Sigmoid colon (tissue), 7 donors: ENCODE measurements around the gene ARVCF. TPM values are rescaled to one million over a fixed set of nuclear protein-coding genes. Genes with fewer than 3 reads are reported as not detected.
A peak's percentile ranks its signal among the peaks of the same experiment; 100 is the strongest.

Experiments used
- DNase-seq: peaks from one replicate; pipeline ENCODE4 v3.0.0-alpha.2; 2019
- H3K27ac ChIP-seq, 4 donors: fragments of 200-600 bp; sonication (generic); one replicate each; pipeline ENCODE4 v1.5.1; 2016 to 2019; ENCODE audit warnings: mild to moderate bottlenecking in 1 of 4
- H3K27me3 ChIP-seq, 3 donors: fragments of 200-600 bp; sonication (generic); one replicate each; pipeline ENCODE4 v1.5.1; 2019; ENCODE audit warnings: mild to moderate bottlenecking in 1 of 3
- H3K36me3 ChIP-seq, 4 donors: fragments of 200-600 bp; sonication (generic); one replicate each; pipeline ENCODE4 v1.5.1; 2016 to 2019
- H3K4me1 ChIP-seq, 4 donors: fragments of 200-600 bp; sonication (generic); one replicate each; pipeline ENCODE4 v1.5.1; 2017 to 2019
- H3K4me3 ChIP-seq, 4 donors: fragments of 200-600 bp; sonication (generic); one replicate each; pipeline ENCODE4 v1.5.1; 2017 to 2019; ENCODE audit warnings: mild to moderate bottlenecking in 2 of 4, moderate library complexity in 1 of 4
- H3K9me3 ChIP-seq, 4 donors: fragments of 200-600 bp in 3 of 4; sonication (generic) in 3 of 4; one replicate each; pipeline versions ENCODE4 v1.5.1 to v1.6.1; 2013 to 2019
- CTCF ChIP-seq, 4 experiments: fragments of 450-650 bp in 3 of 4; fragments of 200-600 bp in 1 of 4; IDR thresholded peaks; one replicate each; pipeline ENCODE4 v1.5.1; 2016 to 2019; ENCODE audit warnings: antibody characterized with exemption in 4 of 4, mild to moderate bottlenecking in 3 of 4, moderate library complexity in 2 of 4
- EP300 ChIP-seq, 4 donors: sonication (generic); formaldehyde crosslinking; IDR thresholded peaks; one replicate each; pipeline ENCODE4 v1.6.1; 2017; ENCODE audit warnings: antibody characterized with exemption in 4 of 4
- POLR2A ChIP-seq, 2 donors: fragments of 450-650 bp; IDR thresholded peaks; one replicate each; pipeline ENCODE4 v1.6.1; 2016; ENCODE audit warnings: antibody characterized with exemption in 2 of 2, mild to moderate bottlenecking in 2 of 2, moderate library complexity in 2 of 2
- POLR2AphosphoS5 ChIP-seq, 4 donors: sonication (generic); formaldehyde crosslinking; IDR thresholded peaks; one replicate each; pipeline ENCODE4 v1.6.1; 2017; ENCODE audit warnings: antibody characterized with exemption in 4 of 4
- WGBS, 2 donors: extraction: QIAGEN DNeasy Blood & Tissue Kit; methylation state at CpG; one replicate each; pipeline ENCODE4 v1.1.7; 2013; 5-methylcytosine and 5-hydroxymethylcytosine counted together
- intact Hi-C: fragments of 100-400 bp; cut with DNase I; formaldehyde crosslinking; loops from one replicate; pipeline ENCODE4 v1.15.1; 2023
- polyA plus RNA-seq, 3 donors: library from polyadenylated mRNA; stranded (reverse); fragments of 200-250 nt; gene quantifications; one replicate each; pipeline ENCODE4 v1.2.3, GENCODE V29; 2013
- total RNA-seq, 4 donors: library from RNA; depleted of rRNA; stranded (reverse); fragments of >200 nt; gene quantifications; one replicate each; pipeline ENCODE4 v1.1.0, GENCODE V29; 2016
- donor health status: healthy with polysubstance abuse.
- donor health status: Bipolar disorder and iron deficiency.
- donor health status: healthy.

ARVCF gene
- total RNA-seq: 10 to 100 TPM; 14.6 to 33.8 (median 24.5) TPM
- polyA plus RNA-seq: 10 to 100 TPM in 1 of 3 donors, 1 to 10 TPM in 2; 3.9 to 13.3 (median 6.0) TPM

DNA sequence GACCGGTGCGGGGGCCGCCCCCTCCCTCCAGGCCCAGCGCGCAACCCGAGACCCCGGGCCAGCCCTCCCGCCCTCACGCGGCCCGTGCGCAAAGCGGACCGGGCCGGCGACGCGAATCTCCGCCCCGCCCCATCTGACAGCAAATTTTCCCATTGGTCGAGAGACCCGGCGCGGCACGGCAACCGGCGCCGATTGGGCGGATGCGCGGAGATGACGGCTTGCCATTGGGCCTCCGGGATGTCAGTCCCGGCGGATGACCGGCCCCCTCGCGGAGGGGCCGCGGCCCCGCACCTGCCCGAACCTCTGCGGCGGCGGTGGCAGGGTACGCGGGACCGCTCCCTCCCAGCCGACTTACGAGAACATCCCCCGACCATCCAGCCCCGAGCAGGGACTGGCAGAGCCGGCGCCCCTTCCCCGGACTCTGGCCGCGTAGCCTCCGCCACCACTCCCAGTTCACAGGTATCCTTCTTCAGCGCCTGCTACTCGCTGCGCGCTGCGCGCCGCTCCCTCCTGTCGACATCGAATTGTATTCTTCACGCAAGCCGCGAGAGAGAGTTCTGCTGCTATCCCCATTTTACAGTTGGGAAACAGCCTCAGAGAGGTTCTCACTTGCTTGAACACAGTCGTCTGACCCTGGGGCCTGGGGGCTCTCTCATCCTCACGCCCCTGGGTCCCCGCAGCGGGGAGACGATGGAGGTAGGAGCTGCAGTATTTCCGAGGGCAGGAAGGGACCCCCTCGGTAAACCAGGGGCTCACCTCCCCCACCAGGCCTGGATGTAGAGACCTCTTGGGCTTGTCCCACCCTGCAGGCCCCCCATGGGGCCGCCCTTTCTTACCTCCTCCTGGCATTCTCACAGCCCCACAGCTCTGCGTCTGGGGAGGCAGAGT, at the start of gene ARVCF:
Gene ARVCF, minus strand, starts transcription at position 90 of the 888 bp plus-strand sequence. CDS start 26,029 bp downstream, outside the sequence.
- intact Hi-C loops: no loop called here
- Histone ChIP-seq H3K4me1 (peaks cover 0 to 42% (median 34%) of the 10 kb centered on the region in 4 donors), H3K36me3 (no peaks in the 10 kb centered on the region), H3K27ac (peak within 1 kb of the TSS in 3 of 4 donors; percentile 26 to 63 (median 35)), H3K27me3 (no peaks in the 10 kb centered on the region), H3K4me3 (peak within 1 kb of the TSS; percentile 60 to 71 (median 66)), H3K9me3 (no peaks in the 10 kb centered on the region)
- DNase-seq: peak; percentile 96
- 2% methylated on average over 79 of the region's 79 CpGs for WGBS, 2 donors
- peak in 2 of 4 donors; percentile 30 to 39 for TF ChIP-seq POLR2AphosphoS5 (IDR thresholded peaks at IDR 0.05)
- no peak for TF ChIP-seq POLR2A (IDR thresholded peaks at IDR 0.05)
- TF ChIP-seq CTCF (IDR thresholded peaks at IDR 0.05): peak in 2 of 4 experiments; percentile 16 to 34
- TF ChIP-seq EP300 (IDR thresholded peaks at IDR 0.05): no peak

DNA sequence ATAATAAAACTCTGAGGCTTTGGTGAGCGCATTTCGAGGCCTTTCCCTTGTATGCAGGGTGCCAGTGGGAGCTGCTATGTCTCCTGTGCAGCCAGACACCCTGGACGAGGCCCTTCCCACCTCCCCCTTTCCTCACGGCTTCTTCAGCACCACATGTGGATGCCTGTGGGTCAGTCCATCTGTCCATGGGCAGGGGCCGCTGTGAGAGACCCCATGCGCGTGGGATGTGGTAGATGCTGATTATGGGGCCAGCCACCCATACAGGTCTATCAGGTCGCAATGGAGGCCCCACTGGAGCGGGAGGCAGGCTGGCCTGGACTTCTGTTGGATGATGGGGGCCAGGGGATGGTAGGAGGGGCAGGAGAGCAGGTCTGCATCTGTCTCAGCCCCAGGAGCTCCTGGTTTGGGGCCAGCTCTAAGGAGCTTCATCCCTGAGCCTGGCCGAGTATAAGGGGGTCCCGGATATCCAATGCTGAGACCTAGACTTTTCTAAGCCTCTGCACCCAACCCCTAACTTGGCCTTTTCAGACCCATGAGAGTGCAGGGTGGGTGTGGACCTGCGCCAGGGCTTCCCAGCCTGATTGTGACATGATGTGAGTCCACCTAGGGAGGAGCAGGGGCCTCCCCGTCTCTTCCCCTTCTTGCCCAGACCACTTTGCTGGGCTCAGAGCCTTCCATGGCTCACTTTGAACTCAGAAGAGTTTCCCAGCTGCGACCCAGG, 49.4 kb upstream of the ARVCF start:
- intact Hi-C loops: no loop called here
- Histone ChIP-seq H3K27ac (no peak overlapping the region), H3K4me3 (no peak overlapping the region), H3K9me3 (no peaks in the 10 kb centered on the region), H3K4me1 (no peaks in the 10 kb centered on the region), H3K27me3 (no peaks in the 10 kb centered on the region), H3K36me3 (peaks cover 0 to 39% (median 23%) of the 10 kb centered on the region in 4 donors)
- DNase-seq: no peak
- 91 to 92% methylated on average over 14 of the region's 14 CpGs for WGBS, 2 donors
- TF ChIP-seq EP300 (IDR thresholded peaks at IDR 0.05) (no peak), POLR2AphosphoS5 (IDR thresholded peaks at IDR 0.05) (no peak), CTCF (IDR thresholded peaks at IDR 0.05) (no peak)

DNA sequence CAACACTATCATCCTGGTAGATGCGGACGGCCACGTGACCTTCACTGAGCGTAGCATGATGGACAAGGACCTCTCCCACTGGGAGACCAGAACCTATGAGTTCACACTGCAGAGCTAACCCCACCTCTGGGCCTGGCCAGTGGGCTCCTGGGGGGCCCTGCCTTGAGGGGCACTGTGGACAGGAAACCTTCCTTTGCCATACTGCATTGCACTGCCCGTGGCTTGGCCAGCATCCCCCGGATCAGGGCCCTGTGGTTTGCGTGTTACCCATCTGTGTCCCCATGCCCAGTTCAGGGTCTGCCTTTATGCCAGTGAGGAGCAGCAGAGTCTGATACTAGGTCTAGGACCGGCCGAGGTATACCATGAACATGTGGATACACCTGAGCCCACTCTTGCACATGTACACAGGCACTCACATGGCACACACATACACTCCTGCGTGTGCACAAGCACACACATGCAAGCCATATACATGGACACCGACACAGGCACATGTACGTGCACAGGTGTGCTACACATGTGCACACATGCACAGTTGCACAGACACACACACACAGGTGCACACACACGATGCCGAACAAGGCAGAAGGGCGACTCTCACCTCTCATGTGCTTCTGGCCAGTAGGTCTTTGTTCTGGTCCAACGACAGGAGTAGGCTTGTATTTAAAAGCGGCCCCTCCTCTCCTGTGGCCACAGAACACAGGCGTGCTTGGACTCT, 48.1 kb upstream of the ARVCF start:
- H3K27me3 ChIP-seq: no peaks in the 10 kb centered on the region
- H3K9me3 ChIP-seq: no peaks in the 10 kb centered on the region
- H3K27ac ChIP-seq: no peak overlapping the region
- H3K4me1 ChIP-seq: no peaks in the 10 kb centered on the region
- intact Hi-C loops: no loop called here
- TF ChIP-seq CTCF (IDR thresholded peaks at IDR 0.05): no peak
- TF ChIP-seq EP300 (IDR thresholded peaks at IDR 0.05): no peak
- no peak for TF ChIP-seq POLR2A (IDR thresholded peaks at IDR 0.05)
- peaks cover 0 to 46% (median 24%) of the 10 kb centered on the region in 4 donors for H3K36me3 ChIP-seq
- WGBS, 2 donors: 90 to 95% methylated on average over 18 of the region's 18 CpGs
- peak; percentile 56 for DNase-seq
- no peak overlapping the region for H3K4me3 ChIP-seq

DNA sequence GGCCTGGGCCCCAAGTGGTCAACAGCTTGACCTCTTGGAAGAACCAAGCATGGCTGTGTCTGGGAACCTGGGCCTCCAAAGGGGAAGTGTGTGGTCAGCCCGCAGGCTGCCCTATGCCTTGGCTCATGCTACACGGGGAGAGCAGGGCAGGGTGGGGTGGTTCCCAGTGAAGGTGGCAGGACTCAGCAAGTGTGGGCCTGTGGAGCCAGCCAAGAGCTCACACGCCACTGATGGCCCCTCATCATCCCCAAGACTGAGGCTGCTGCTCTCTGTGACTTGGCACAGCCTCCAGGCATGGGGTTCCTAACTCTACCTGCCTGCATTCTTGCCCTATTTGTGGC, 47.5 kb upstream of the ARVCF start:
- no peaks in the 10 kb centered on the region for H3K4me1 ChIP-seq
- no peaks in the 10 kb centered on the region for H3K9me3 ChIP-seq
- DNase-seq: no peak
- TF ChIP-seq POLR2A (IDR thresholded peaks at IDR 0.05): no peak
- no peak for TF ChIP-seq EP300 (IDR thresholded peaks at IDR 0.05)
- TF ChIP-seq CTCF (IDR thresholded peaks at IDR 0.05): no peak
- TF ChIP-seq POLR2AphosphoS5 (IDR thresholded peaks at IDR 0.05): no peak
- 85 to 91% methylated on average over 3 of the region's 3 CpGs for WGBS, 2 donors
- H3K36me3 ChIP-seq: peaks cover 0 to 46% (median 24%) of the 10 kb centered on the region in 4 donors
- intact Hi-C loops: no loop called here
- H3K27ac ChIP-seq: no peak overlapping the region
- H3K27me3 ChIP-seq: no peaks in the 10 kb centered on the region
- H3K4me3 ChIP-seq: no peak overlapping the region
